Kidney capillary endothelial cell (primary cell): ENCODE results near the gene PRR23E.
A peak's percentile ranks its signal among the peaks of the same experiment; 100 is the strongest.

Experiments used
- DNase-seq: peaks from one replicate; pipeline ENCODE4 v3.0.0-alpha.2; 2018; ENCODE audit warnings: low spot score

The PRR23E gene

GRCh38 chr3:127184870-127185216, 8.1 kb upstream of the PRR23E start:
- no peak for DNase-seq

- no peak for DNase-seq
Observed at GRCh38 chr3:127185268-127185667, 7.7 kb upstream of the PRR23E start.

- no peak for DNase-seq
Observed at GRCh38 chr3:127185962-127186674, 6.8 kb upstream of the PRR23E start.

- no peak for DNase-seq
Observed at GRCh38 chr3:127187316-127187715, 5.6 kb upstream of the PRR23E start.

- DNase-seq: no peak
Observed at GRCh38 chr3:127193341-127193740, 410 bp downstream of the PRR23E start.

GRCh38 chr3:127193775-127194174, 844 bp downstream of the PRR23E start:
- no peak for DNase-seq

GRCh38 chr3:127194601-127195187, 1.8 kb downstream of the PRR23E start:
- no peak for DNase-seq

- no peak for DNase-seq
Observed at GRCh38 chr3:127195417-127195816, 2.5 kb downstream of the PRR23E start.

- DNase-seq: no peak
Observed at GRCh38 chr3:127196002-127196401, 3.1 kb downstream of the PRR23E start.

- DNase-seq: no peak
Observed at GRCh38 chr3:127196466-127197299, 3.8 kb downstream of the PRR23E start.

GRCh38 chr3:127197300-127198189, 4.6 kb downstream of the PRR23E start:
- no peak for DNase-seq

GRCh38 chr3:127200086-127200691, 7.3 kb downstream of the PRR23E start:
- no peak for DNase-seq

- no peak for DNase-seq
Observed at GRCh38 chr3:127203024-127203423, 10.1 kb downstream of the PRR23E start.

GRCh38 chr3:127204841-127205582, 12.1 kb downstream of the PRR23E start:
- DNase-seq: no peak

GRCh38 chr3:127206154-127206553, 13.2 kb downstream of the PRR23E start:
- no peak for DNase-seq

- peak; percentile 10 for DNase-seq
Observed at GRCh38 chr3:127206611-127207516, 13.9 kb downstream of the PRR23E start.

GRCh38 chr3:127207727-127208482, 15.0 kb downstream of the PRR23E start:
- no peak for DNase-seq

GRCh38 chr3:127208483-127209100, 15.7 kb downstream of the PRR23E start:
- no peak for DNase-seq
